Measurements from ENCODE around the gene HEATR5A.
"Not testable (repeated sequence)": the region's sequence is repeated elsewhere in the genome, so short reads cannot be mapped to it uniquely, and the experiment has no call there.

Gene HEATR5A

DNA sequence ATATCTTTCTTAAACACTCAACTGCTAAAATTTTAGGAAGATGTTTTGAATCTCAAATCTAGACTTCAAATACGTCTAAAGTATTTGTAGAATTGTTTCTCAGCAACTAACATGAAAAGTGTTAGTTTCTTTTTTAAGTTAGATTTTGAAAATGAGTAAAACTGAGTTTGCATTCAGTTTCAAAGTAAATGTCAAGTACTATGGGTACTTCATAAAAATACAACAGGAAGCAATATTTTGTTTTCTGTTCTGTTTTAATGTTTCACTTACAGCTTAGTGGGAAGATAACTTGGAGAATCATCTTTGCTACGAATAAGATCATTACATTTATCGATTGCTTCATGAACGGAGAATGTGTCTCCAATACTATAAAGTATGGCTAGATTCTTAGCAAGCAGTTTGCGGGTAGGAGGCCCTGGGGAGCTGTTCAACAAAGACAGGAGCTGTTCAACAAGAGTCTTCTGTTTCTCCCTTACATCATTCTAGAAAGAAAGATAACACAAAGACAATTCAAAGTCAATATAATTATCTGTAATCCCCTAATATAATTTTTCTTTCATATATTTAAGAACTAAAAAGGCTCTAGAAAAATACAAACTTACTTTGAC, 20.2 kb downstream of the HEATR5A start:
- no peak overlapping the region for H3K4me3 ChIP-seq (ENCODE audit: low read length)
- H3K9me3 ChIP-seq (ENCODE audit: control insufficient read depth, low read length), result no peaks in the 10 kb centered on the region
- no peaks in the 10 kb centered on the region for H3K36me3 ChIP-seq (ENCODE audit: control insufficient read depth, insufficient read depth, low read length)
- no peaks in the 10 kb centered on the region for H3K27me3 ChIP-seq (ENCODE audit: control insufficient read depth, insufficient read depth, low read length)
- no peak overlapping the region for H3K9ac ChIP-seq (ENCODE audit: low read length)
- H3K4me1 ChIP-seq (ENCODE audit: control insufficient read depth, insufficient read depth, low read length), result no peaks in the 10 kb centered on the region

DNA sequence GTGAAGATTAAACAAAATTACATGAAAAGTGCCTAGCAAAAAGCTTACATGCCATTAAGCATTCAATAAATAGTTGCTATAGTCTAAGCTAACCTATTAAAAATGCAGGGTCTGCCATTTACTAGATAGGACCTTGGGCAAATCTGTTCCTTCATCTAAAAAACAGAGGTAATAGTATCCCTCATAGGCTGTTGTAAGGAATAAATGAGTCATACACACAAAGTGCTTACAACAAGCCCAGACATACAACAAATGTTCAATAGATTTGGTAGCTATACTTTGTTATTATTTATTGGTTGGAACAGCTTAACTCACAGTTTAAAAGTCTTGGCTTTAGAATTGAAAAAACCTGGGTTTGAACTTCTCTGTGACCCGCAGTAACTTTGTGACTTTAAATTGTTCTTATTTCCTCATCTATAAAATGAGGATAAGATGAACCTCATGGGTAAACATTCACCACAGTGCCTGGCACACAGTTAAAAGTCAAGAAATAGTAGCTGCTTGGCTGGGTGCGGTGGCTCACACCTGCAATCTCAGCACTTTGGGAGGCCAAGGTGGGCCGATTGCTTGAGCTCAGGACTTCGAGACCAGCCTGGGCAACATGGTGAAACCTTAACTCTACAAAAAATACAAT, 24.7 kb downstream of the HEATR5A start:
- Histone ChIP-seq H3K9me3 (ENCODE audit: control insufficient read depth, low read length) (no peaks in the 10 kb centered on the region), H3K4me1 (ENCODE audit: control insufficient read depth, insufficient read depth, low read length) (no peaks in the 10 kb centered on the region), H3K9ac (ENCODE audit: low read length) (no peak overlapping the region), H3K36me3 (ENCODE audit: control insufficient read depth, insufficient read depth, low read length) (no peaks in the 10 kb centered on the region), H3K27me3 (ENCODE audit: control insufficient read depth, insufficient read depth, low read length) (no peaks in the 10 kb centered on the region), H3K4me3 (ENCODE audit: low read length) (no peak overlapping the region)

DNA sequence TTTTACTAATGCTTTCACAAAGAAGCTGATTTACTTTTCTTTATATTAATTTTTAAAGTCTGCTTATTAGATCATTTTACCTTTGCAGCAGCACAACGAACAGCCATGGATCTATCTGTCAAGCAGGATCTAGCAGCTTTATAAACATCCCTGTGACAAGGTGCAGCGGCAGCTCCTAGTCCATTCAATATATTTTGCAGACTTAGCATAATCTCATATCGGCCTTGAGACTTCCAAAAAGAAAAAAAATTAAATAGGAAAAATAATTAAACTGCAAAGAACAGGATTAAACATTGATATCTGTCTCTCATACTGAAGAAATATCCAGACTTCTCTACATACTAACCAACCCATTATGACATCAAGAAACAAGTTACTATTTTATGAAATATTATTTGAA, 25.2 kb downstream of the HEATR5A start:
- H3K9ac ChIP-seq (ENCODE audit: low read length), result no peak overlapping the region
- H3K9me3 ChIP-seq (ENCODE audit: control insufficient read depth, low read length), result no peaks in the 10 kb centered on the region
- no peaks in the 10 kb centered on the region for H3K36me3 ChIP-seq (ENCODE audit: control insufficient read depth, insufficient read depth, low read length)
- no peaks in the 10 kb centered on the region for H3K27me3 ChIP-seq (ENCODE audit: control insufficient read depth, insufficient read depth, low read length)
- H3K4me3 ChIP-seq (ENCODE audit: low read length), result no peak overlapping the region
- H3K4me1 ChIP-seq (ENCODE audit: control insufficient read depth, insufficient read depth, low read length), result no peaks in the 10 kb centered on the region

GRCh38 chr14:31391977-31392503, 28.3 kb downstream of the HEATR5A start:
- Histone ChIP-seq H3K4me1 (ENCODE audit: control insufficient read depth, insufficient read depth, low read length) (no peaks in the 10 kb centered on the region), H3K4me3 (ENCODE audit: low read length) (no peak overlapping the region), H3K9me3 (ENCODE audit: control insufficient read depth, low read length) (no peaks in the 10 kb centered on the region), H3K36me3 (ENCODE audit: control insufficient read depth, insufficient read depth, low read length) (no peaks in the 10 kb centered on the region), H3K9ac (ENCODE audit: low read length) (no peak overlapping the region), H3K27me3 (ENCODE audit: control insufficient read depth, insufficient read depth, low read length) (no peaks in the 10 kb centered on the region)

GRCh38 chr14:31391473-31391872, 28.9 kb downstream of the HEATR5A start:
- Histone ChIP-seq H3K9ac (ENCODE audit: low read length) (no peak overlapping the region), H3K36me3 (ENCODE audit: control insufficient read depth, insufficient read depth, low read length) (peaks cover 3% of the 10 kb centered on the region), H3K27me3 (ENCODE audit: control insufficient read depth, insufficient read depth, low read length) (no peaks in the 10 kb centered on the region), H3K9me3 (ENCODE audit: control insufficient read depth, low read length) (no peaks in the 10 kb centered on the region), H3K4me3 (ENCODE audit: low read length) (no peak overlapping the region), H3K4me1 (ENCODE audit: control insufficient read depth, insufficient read depth, low read length) (no peaks in the 10 kb centered on the region)

DNA sequence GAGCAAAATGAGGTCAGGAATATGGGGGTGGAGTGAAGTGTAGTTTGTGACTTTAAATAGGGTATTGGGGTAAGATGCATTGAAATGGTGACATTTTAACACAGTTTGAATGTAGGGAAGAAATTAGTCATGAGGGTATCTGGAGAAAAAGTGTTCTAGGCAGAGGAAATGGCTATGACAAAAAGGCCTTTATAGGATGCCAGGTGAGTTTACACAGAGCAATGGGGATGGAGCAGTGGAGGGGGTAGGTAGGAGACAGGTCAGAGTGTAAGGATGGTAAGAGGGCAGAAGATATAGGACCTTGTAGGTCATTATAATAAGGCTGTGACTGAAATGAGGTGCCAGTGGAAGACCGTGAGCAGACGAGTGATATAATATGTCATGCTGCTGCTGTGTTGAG, 30.4 kb downstream of the HEATR5A start:
- no peaks in the 10 kb centered on the region for H3K4me1 ChIP-seq (ENCODE audit: control insufficient read depth, insufficient read depth, low read length)
- H3K4me3 ChIP-seq (ENCODE audit: low read length), result no peak overlapping the region
- no peak overlapping the region for H3K9ac ChIP-seq (ENCODE audit: low read length)
- H3K36me3 ChIP-seq (ENCODE audit: control insufficient read depth, insufficient read depth, low read length), result peaks cover 3% of the 10 kb centered on the region
- no peaks in the 10 kb centered on the region for H3K9me3 ChIP-seq (ENCODE audit: control insufficient read depth, low read length)
- no peaks in the 10 kb centered on the region for H3K27me3 ChIP-seq (ENCODE audit: control insufficient read depth, insufficient read depth, low read length)

DNA sequence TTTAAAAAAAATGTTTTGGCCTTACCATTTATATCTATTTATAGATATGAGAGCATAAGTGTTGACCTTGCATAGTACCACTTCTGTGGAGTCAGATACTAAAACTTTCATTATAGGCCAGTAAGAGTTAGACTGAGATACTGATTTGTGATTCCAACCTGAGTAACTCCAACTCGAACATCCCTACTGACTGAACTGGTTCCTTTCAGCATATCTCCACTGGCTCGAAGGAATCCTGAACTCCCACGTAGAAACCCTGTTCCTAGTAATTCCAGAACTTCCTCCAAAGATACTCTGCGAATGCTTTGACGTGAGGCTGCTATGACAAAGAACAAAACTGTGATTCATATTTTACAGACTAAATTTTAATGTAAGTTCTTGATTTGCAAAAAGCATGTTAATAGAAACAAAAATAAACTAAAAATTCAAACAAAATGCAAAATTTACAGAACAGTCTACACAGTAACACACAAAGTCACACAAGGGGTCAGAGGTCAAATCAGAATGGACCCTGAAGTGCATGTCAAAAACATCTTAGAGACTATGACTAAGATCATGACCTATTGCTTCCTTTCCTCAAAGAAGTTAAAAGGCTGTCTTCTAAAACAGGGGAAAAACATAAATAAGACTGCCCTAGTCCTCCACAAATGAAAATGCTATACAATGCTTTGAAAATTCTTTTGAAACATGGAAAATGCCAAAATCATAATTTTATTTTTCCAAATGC, 31.5 kb downstream of the HEATR5A start:
- Histone ChIP-seq H3K36me3 (ENCODE audit: control insufficient read depth, insufficient read depth, low read length) (peaks cover 3% of the 10 kb centered on the region), H3K9me3 (ENCODE audit: control insufficient read depth, low read length) (no peaks in the 10 kb centered on the region), H3K4me3 (ENCODE audit: low read length) (no peak overlapping the region), H3K27me3 (ENCODE audit: control insufficient read depth, insufficient read depth, low read length) (no peaks in the 10 kb centered on the region), H3K9ac (ENCODE audit: low read length) (no peak overlapping the region), H3K4me1 (ENCODE audit: control insufficient read depth, insufficient read depth, low read length) (no peaks in the 10 kb centered on the region)

- no peak overlapping the region for H3K4me3 ChIP-seq (ENCODE audit: low read length)
- no peaks in the 10 kb centered on the region for H3K27me3 ChIP-seq (ENCODE audit: control insufficient read depth, insufficient read depth, low read length)
- H3K36me3 ChIP-seq (ENCODE audit: control insufficient read depth, insufficient read depth, low read length), result peaks cover 3% of the 10 kb centered on the region
- no peaks in the 10 kb centered on the region for H3K9me3 ChIP-seq (ENCODE audit: control insufficient read depth, low read length)
- no peak overlapping the region for H3K9ac ChIP-seq (ENCODE audit: low read length)
- no peaks in the 10 kb centered on the region for H3K4me1 ChIP-seq (ENCODE audit: control insufficient read depth, insufficient read depth, low read length)
These were observed 33.3 kb downstream of the HEATR5A start for GRCh38 chr14:31387091-31387490.

DNA sequence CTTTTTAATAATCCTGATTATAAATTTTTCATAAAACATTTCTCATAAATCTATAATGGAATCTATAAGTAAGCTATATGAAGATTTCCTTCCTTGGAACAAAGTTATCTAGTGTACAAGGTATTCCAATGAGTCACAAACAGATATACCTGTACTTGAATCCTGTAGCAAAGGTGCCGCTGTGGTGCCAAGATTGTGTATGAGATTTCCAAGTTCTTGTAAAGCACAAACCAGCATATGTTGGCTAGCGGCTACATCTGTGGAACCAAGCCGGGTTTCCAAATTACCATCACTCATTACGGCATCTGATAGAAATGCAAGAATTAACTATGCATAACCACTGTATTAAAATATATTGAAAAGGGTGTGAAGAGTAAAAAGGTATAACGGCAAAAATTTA, 34.1 kb downstream of the HEATR5A start:
- H3K9me3 ChIP-seq (ENCODE audit: control insufficient read depth, low read length), result no peaks in the 10 kb centered on the region
- no peaks in the 10 kb centered on the region for H3K27me3 ChIP-seq (ENCODE audit: control insufficient read depth, insufficient read depth, low read length)
- H3K4me1 ChIP-seq (ENCODE audit: control insufficient read depth, insufficient read depth, low read length), result no peaks in the 10 kb centered on the region
- H3K9ac ChIP-seq (ENCODE audit: low read length), result no peak overlapping the region
- no peak overlapping the region for H3K4me3 ChIP-seq (ENCODE audit: low read length)
- H3K36me3 ChIP-seq (ENCODE audit: control insufficient read depth, insufficient read depth, low read length), result peaks cover 3% of the 10 kb centered on the region

DNA sequence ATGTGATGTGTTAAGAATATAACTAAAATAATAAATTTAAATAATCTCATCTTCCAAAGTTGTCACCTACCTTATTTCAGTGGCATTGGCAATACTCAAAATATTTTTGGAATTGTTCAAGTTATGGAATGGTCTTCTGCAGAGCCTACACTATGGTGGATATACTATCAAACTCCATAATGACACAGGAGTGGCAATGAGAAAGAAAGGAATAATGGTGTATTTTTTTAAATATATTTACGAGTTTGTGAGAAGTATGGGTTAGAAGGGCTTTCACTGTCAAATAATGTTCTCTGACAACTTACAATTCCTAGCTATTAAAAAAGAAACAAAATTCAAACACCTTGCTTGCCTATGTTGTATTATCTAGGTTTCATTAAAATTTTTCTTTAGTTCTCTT, 38.1 kb downstream of the HEATR5A start:
- Histone ChIP-seq H3K4me1 (ENCODE audit: control insufficient read depth, insufficient read depth, low read length) (peaks cover 4% of the 10 kb centered on the region), H3K36me3 (ENCODE audit: control insufficient read depth, insufficient read depth, low read length) (peaks cover 3% of the 10 kb centered on the region), H3K9me3 (ENCODE audit: control insufficient read depth, low read length) (no peaks in the 10 kb centered on the region), H3K9ac (ENCODE audit: low read length) (no peak overlapping the region), H3K27me3 (ENCODE audit: control insufficient read depth, insufficient read depth, low read length) (no peaks in the 10 kb centered on the region), H3K4me3 (ENCODE audit: low read length) (no peak overlapping the region)

GRCh38 chr14:31380106-31380505, 40.2 kb downstream of the HEATR5A start:
- H3K36me3 ChIP-seq (ENCODE audit: control insufficient read depth, insufficient read depth, low read length), result no peaks in the 10 kb centered on the region
- no peaks in the 10 kb centered on the region for H3K9me3 ChIP-seq (ENCODE audit: control insufficient read depth, low read length)
- H3K27me3 ChIP-seq (ENCODE audit: control insufficient read depth, insufficient read depth, low read length), result no peaks in the 10 kb centered on the region
- peaks cover 5% of the 10 kb centered on the region for H3K4me1 ChIP-seq (ENCODE audit: control insufficient read depth, insufficient read depth, low read length)
- H3K4me3 ChIP-seq (ENCODE audit: low read length), result no peak overlapping the region
- no peak overlapping the region for H3K9ac ChIP-seq (ENCODE audit: low read length)

DNA sequence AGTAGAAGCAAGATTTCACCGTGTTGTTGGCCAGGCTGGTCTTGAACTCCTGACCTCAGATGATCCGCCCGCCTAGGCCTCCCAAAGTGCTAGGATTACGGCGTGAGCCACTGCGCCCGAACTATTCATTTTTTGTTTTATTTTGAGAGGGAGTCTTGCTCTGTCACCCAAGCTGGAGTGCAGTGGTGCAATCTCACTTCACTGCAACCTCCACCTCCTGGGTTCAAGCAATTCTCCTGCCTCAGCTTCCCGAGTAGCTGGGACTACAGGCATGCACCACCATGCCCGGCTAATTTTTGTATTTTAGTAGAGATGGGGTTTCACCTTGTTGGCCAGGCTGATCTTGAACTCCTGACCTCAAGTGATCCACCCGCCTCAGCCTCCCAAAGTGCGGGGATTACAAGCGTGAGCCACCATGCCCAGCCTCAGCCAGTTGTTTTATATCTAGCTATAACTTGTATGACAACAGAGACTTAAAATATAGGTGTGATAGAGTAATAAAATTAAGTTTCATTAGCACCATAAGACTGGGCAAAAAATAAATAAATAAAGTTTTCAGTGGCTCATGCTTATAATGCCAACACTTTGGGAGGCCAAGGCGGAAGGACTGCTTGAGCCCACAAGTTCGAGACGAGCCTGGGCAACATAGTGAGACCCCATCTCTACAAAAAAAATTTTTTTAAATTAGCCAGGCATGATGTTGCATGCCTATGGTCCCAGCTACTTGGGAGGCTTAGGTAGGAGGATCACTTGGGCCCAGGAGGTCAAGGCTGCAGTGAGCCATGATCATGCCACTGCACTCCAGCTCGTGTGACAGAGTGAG, 41.0 kb downstream of the HEATR5A start:
- not testable (repeated sequence) for H3K4me3 ChIP-seq (ENCODE audit: low read length); H3K9me3 ChIP-seq (ENCODE audit: control insufficient read depth, low read length); H3K27me3 ChIP-seq (ENCODE audit: control insufficient read depth, insufficient read depth, low read length); H3K9ac ChIP-seq (ENCODE audit: low read length); H3K36me3 ChIP-seq (ENCODE audit: control insufficient read depth, insufficient read depth, low read length); H3K4me1 ChIP-seq (ENCODE audit: control insufficient read depth, insufficient read depth, low read length)

Measured in mucosa of stomach (tissue), 1 donor.